ENCODE measurements around the gene ZNF236. TPM values are rescaled to one million over a fixed set of nuclear protein-coding genes. Genes with fewer than 3 reads are reported as not detected.

ZNF236 gene
- total and polyA plus RNA-seq, 2 of the 8 experiments (the other 6 are each of a cell fraction or from before 2014, with no cell fraction given): 6.7 to 14.5 TPM

DNA sequence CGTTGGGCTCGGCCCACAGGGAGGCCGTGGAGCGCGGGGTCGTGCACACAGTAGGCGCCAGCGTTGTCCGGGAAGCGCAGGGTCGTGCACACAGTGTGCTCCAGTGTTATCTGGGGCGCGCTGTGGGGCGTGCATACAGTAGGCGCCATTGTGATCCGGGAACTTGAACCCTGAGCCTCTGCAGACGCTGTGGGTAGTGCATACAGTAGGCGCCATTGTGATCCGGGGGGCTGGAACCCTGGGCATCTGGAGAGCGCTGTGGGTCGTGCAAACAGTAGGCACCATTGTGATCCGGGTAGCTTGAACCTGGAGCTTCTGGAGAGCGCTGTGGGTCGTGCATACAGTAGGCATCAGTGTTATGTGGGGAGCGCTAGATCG lies 793 bp downstream of the ZNF236 start:
- H3K9ac ChIP-seq (replicated peaks in 1 of 4; ENCODE audit: extremely low read depth in 1 of 4, low read depth in 3 of 4, low read length in 3 of 4): peak overlapping the region; percentile 38 to 89 (median 74); a peak in 6 of 7 replicates
- H2BK20ac ChIP-seq (ENCODE audit: low read length): no peak overlapping the region
- H3K36me3 ChIP-seq (ENCODE audit: control insufficient read depth in 2 of 4, insufficient read depth in 4 of 4, low read length in 3 of 4): peaks cover 0 to 3% (median 0%) of the 10 kb centered on the region in 4 experiments; a peak in 1 of 8 replicates
- no peak overlapping the region for H3K23ac ChIP-seq (ENCODE audit: insufficient read length)
- H3K4me3 ChIP-seq (ENCODE audit: extremely low read depth in 1 of 4, insufficient read depth in 2 of 4, low read depth in 3 of 4, low read length in 4 of 4): peak overlapping the region; percentile 66 to 99 (median 79)
- no peaks in the 10 kb centered on the region; the same call in 1 of the 2 replicates for H3K79me1 ChIP-seq (ENCODE audit: low read depth, low read length)
- no peak overlapping the region for H2BK15ac ChIP-seq (ENCODE audit: low read length)
- H3K4me1 ChIP-seq (replicated peaks in 1 of 4; ENCODE audit: control insufficient read depth in 3 of 4, insufficient read depth in 4 of 4, low read length in 3 of 4): peaks cover 0 to 3% (median 1%) of the 10 kb centered on the region in 4 experiments; a peak in 4 of 7 replicates
- WGBS, 2 experiments (ENCODE audit: extremely low coverage in 1 of 2, insufficient coverage in 1 of 2, insufficient read length in 1 of 2, insufficient replicate concordance in 2 of 2, low coverage in 1 of 2, low lambda C conversion rate in 2 of 2, missing lambda C conversion rate in 1 of 2): 17% methylated on average over 10 of the region's 26 CpGs; no CpG with 5 or more reads in 1 of the 2 experiments
- peaks cover 0 to 53% of the 10 kb centered on the region in 2 experiments; a peak in 2 of 4 replicates for H3K79me2 ChIP-seq (ENCODE audit: control insufficient read depth in 1 of 2, insufficient read depth in 2 of 2, low read length in 2 of 2)
- no peak for TF ChIP-seq CEBPB (IDR thresholded peaks at IDR 0.05; ENCODE audit: low read depth, low read length)
- no peak for TF ChIP-seq NRF1 (IDR thresholded peaks at IDR 0.05; ENCODE audit: low read depth, low read length)
- TF ChIP-seq KDM4A (IDR thresholded peaks at IDR 0.05; ENCODE audit: low read depth, low read length, severe bottlenecking): peak; percentile 67
- TF ChIP-seq KDM1A (IDR thresholded peaks at IDR 0.05; ENCODE audit: borderline replicate concordance, low read length): peak; percentile 90
- 0 out of 2 replicates have a peak overlapping the region, but pooled peaks have one; percentile 50 for H2BK12ac ChIP-seq (ENCODE audit: low read depth, low read length)
- peak overlapping the region; percentile 91 for H3K4ac ChIP-seq (replicated peaks; ENCODE audit: insufficient read length, low read depth, low read length)
- peaks cover 10% of the 10 kb centered on the region; the same call in 1 of the 2 replicates for H3K23me2 ChIP-seq (ENCODE audit: low read depth, low read length)
- H2AFZ ChIP-seq (ENCODE audit: low read length): no peak overlapping the region
- no peak for FAIRE-seq
- no peak overlapping the region for H2BK5ac ChIP-seq (ENCODE audit: low read depth, low read length)
- H4K8ac ChIP-seq (ENCODE audit: extremely low read depth, insufficient read depth, low read length): peak overlapping the region; percentile 93
- peak overlapping the region; percentile 96 for H4K91ac ChIP-seq (replicated peaks; ENCODE audit: insufficient read length, low read length)
- ChIA-PET POLR2A (ENCODE audit: partially characterized antibody) (interaction anchor here (0.7 to 1.6 kb wide), 5 partner anchors 17 to 81 kb away, joined by 3 to 14 read pairs (median 3); no protein-coding TSS in a partner anchor), CTCF (ENCODE audit: partially characterized antibody) (interaction anchor here (1.1 to 2.4 kb wide), 3 partner anchors 21 to 503 kb away, joined by 3 to 20 read pairs (median 5); no protein-coding TSS in a partner anchor)
- no peaks in the 10 kb centered on the region for H3K27me3 ChIP-seq (replicated peaks in 1 of 4; ENCODE audit: control insufficient read depth in 3 of 4, extremely low read depth in 1 of 4, insufficient read depth in 3 of 4, low read length in 3 of 4)
- H2AK5ac ChIP-seq (ENCODE audit: low read depth, low read length): no peak overlapping the region
- H3K27ac ChIP-seq (ENCODE audit: low read depth, low read length): 0 out of 2 replicates have a peak overlapping the region, but pooled peaks have one; percentile 59
- peak overlapping the region; percentile 55 to 77 for H3K4me2 ChIP-seq (ENCODE audit: insufficient read depth in 1 of 2, low read depth in 2 of 2, low read length in 2 of 2)
- peaks cover 0 to 2% of the 10 kb centered on the region in 2 experiments for H4K20me1 ChIP-seq (replicated peaks in 1 of 2; ENCODE audit: control insufficient read depth in 1 of 2, insufficient read depth in 2 of 2, low read length in 2 of 2)
- H4K5ac ChIP-seq (ENCODE audit: insufficient read length, low read depth, low read length): peak overlapping the region; percentile 63
- DNase-seq (ENCODE audit: low read depth in 1 of 2, low spot score in 2 of 2): peak in 1 of 2 experiments; percentile 49
- H3K18ac ChIP-seq (ENCODE audit: extremely low read depth, low read length): peak overlapping the region; percentile 38
- H2BK120ac ChIP-seq (replicated peaks; ENCODE audit: low read depth, low read length): no peak overlapping the region
- H3K14ac ChIP-seq (ENCODE audit: insufficient read length): no peak overlapping the region
- no peaks in the 10 kb centered on the region for H3K9me3 ChIP-seq (ENCODE audit: insufficient read depth in 2 of 2, low read depth in 1 of 2, low read length in 1 of 2)
- peak overlapping the region; percentile 90 for H3K56ac ChIP-seq (replicated peaks; ENCODE audit: insufficient read length, low read depth, low read length)

All from H1 (cell line).